Vagina (tissue), 2 donors: ENCODE results near the gene MMRN2.

ENCODE experiments used
- CTCF ChIP-seq, 3 experiments: fragments of 450-650 bp in 2 of 3; fragments of 200-600 bp in 1 of 3; sonication (generic) in 1 of 3; IDR thresholded peaks; one replicate each; pipeline ENCODE4 v1.5.1; 2017 to 2019; ENCODE audit warnings: antibody characterized with exemption in 3 of 3, mild to moderate bottlenecking in 2 of 3, moderate library complexity in 2 of 3
- POLR2A ChIP-seq, 2 donors: fragments of 450-650 bp; IDR thresholded peaks; one replicate each; pipeline ENCODE4 v1.6.1; 2017; ENCODE audit warnings: antibody characterized with exemption in 2 of 2, mild to moderate bottlenecking in 2 of 2, moderate library complexity in 2 of 2
- POLR2AphosphoS5 ChIP-seq, 2 donors: sonication (generic); formaldehyde crosslinking; IDR thresholded peaks; one replicate each; pipeline ENCODE4 v1.9.0; 2017; ENCODE audit warnings: antibody characterized with exemption in 2 of 2, mild to moderate bottlenecking in 2 of 2, low read depth in 1 of 2; ENCODE audit not compliant: insufficient read depth in 1 of 2

GRCh38 chr10:86981716-86982115 is 24.3 kb upstream of the MMRN2 start:
- no peak for TF ChIP-seq CTCF (IDR thresholded peaks at IDR 0.05)
- TF ChIP-seq POLR2A (IDR thresholded peaks at IDR 0.05): no peak
- no peak for TF ChIP-seq POLR2AphosphoS5 (IDR thresholded peaks at IDR 0.05; ENCODE audit: insufficient read depth in 1 of 2, low read depth in 1 of 2)
